PC-9 (cell line): Measurements from ENCODE around the gene ZC2HC1B. TPM values are rescaled to one million over a fixed set of nuclear protein-coding genes. Genes with fewer than 3 reads are reported as not detected.
"Not testable (repeated sequence)": the region's sequence is repeated elsewhere in the genome, so short reads cannot be mapped to it uniquely, and the experiment has no call there.

Experiments used
- BruUV-seq: library from RNA; stranded (reverse); fragments of 400-500 nt; replicated peaks from 2 replicates; lab custom pipeline; 2021; lab: Mats Ljungman, UMichigan
- CTCF ChIA-PET: fragments of 300-600 bp; sonication (Branson Sonifier 250); formaldehyde crosslinking; loops from one replicate; lab custom pipeline; 2022; ENCODE audit warnings: antibody characterized with exemption; lab: Charles Lee
- POLR2A ChIA-PET: fragments of 300-600 bp; sonication (Branson Sonifier 250); formaldehyde crosslinking; loops from one replicate; lab custom pipeline; 2022; ENCODE audit warnings: antibody characterized with exemption; ENCODE audit not compliant: unreplicated experiment; lab: Charles Lee
- DNase-seq, 2 experiments: peaks; one replicate each; pipeline versions ENCODE4 v3.0.0 to v3.0.0-alpha.2; 2015 to 2022; ENCODE audit warnings: mixed read lengths in 1 of 2
- H2AFZ ChIP-seq: fragments of 200-600 bp; sonication (generic); 2 replicates; pipeline ENCODE4 v1.8.1; 2017; ENCODE audit warnings: antibody characterized with exemption
- H3F3A ChIP-seq: fragments of 200-600 bp; sonication (generic); 2 replicates; pipeline ENCODE4 v1.8.1; 2017; ENCODE audit warnings: antibody characterized with exemption, mild to moderate bottlenecking, low read depth; ENCODE audit not compliant: insufficient read depth
- H3K27ac ChIP-seq: fragments of 200-600 bp; sonication (generic); 2 replicates; pipeline ENCODE4 v1.6.1; 2016; ENCODE audit warnings: mixed run types
- H3K27me3 ChIP-seq: fragments of 200-600 bp; sonication (generic); 2 replicates; pipeline ENCODE4 v1.6.1; 2016; ENCODE audit warnings: low read depth, mixed run types; ENCODE audit not compliant: insufficient read depth
- H3K36me3 ChIP-seq: fragments of 200-600 bp; sonication (generic); 2 replicates; pipeline ENCODE4 v1.6.1; 2016; ENCODE audit warnings: low read depth, mixed run types
- H3K4me1 ChIP-seq: fragments of 200-600 bp; sonication (generic); replicated peaks from 2 replicates; pipeline ENCODE4 v1.6.1; 2016; ENCODE audit warnings: mixed run types; ENCODE audit not compliant: insufficient read depth
- H3K4me2 ChIP-seq: fragments of 200-600 bp; sonication (generic); 2 replicates; pipeline ENCODE4 v1.6.1; 2017; ENCODE audit warnings: mixed run types
- H3K4me3 ChIP-seq: fragments of 200-600 bp; sonication (generic); 2 replicates; pipeline ENCODE4 v1.6.1; 2016; ENCODE audit warnings: mixed run types
- H3K79me2 ChIP-seq: fragments of 200-600 bp; sonication (generic); 2 replicates; pipeline ENCODE4 v1.6.1; 2017; ENCODE audit warnings: low read depth, mixed run types
- H3K9me2 ChIP-seq: fragments of 200-600 bp; sonication (generic); 2 replicates; pipeline ENCODE4 v1.8.1; 2017; ENCODE audit warnings: mild to moderate bottlenecking; ENCODE audit not compliant: insufficient read depth
- H3K9me3 ChIP-seq: fragments of 200-600 bp; sonication (generic); 2 replicates; pipeline ENCODE4 v1.8.1; 2016; ENCODE audit warnings: low read depth; ENCODE audit not compliant: insufficient read depth
- H4K20me1 ChIP-seq: fragments of 200-600 bp; sonication (generic); 2 replicates; pipeline ENCODE4 v1.8.1; 2017; ENCODE audit not compliant: insufficient read depth
- EZH2 ChIP-seq: fragments of 200-600 bp; sonication (generic); IDR thresholded peaks from 2 replicates; pipeline ENCODE4 v1.8.0; 2017; ENCODE audit warnings: antibody characterized with exemption, low read depth
- intact Hi-C: fragments of 100-400 bp; cut with micrococcal nuclease; formaldehyde crosslinking; loops from one replicate; pipeline ENCODE4 v1.10.0; 2022; ENCODE audit not compliant: unreplicated experiment
- total RNA-seq: library from RNA; stranded (reverse); gene quantifications from 2 replicates; pipeline ENCODE4 v1.2.3, GENCODE V29; 2021
- TF ChIP-seq, protein P1 (sequence below): fragments of 200-600 bp; sonication (generic); conservative IDR thresholded peaks from 2 replicates; pipeline ENCODE4 v1.6.1; 2017; ENCODE audit warnings: mixed run types, antibody characterized with exemption, mild to moderate bottlenecking, moderate library complexity

Gene ZC2HC1B
- total RNA-seq, 1 experiment from 2014 or later: not detected

DNA sequence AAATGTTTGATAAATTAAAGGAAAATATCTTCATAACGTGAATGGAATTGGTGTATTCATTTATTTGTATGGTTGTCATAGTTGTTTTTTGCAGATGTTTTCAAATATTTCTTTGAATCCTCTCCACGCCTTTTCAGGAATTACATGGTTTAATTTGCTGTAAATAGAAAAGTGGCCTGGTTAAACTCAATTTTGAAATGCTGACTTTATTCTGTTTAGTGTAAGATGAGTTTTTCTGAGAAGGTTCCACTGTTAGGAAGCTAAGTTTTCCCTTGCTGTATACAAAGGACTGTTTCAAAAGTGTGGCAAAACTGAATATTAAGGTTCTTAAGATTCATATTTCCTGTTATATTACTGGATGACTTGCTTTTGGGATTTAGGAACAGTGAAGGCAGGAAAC lies 503 bp upstream of the ZC2HC1B start:
- H4K20me1 ChIP-seq: no peaks in the 10 kb centered on the region
- CTCF ChIA-PET: no interaction called here
- no peak overlapping the region for H3K4me2 ChIP-seq
- no TSS peak for BruUV-seq
- no peaks in the 10 kb centered on the region for H3K9me2 ChIP-seq
- no peaks in the 10 kb centered on the region for H3K79me2 ChIP-seq
- H3K36me3 ChIP-seq: peaks cover 39% of the 10 kb centered on the region
- H3K27ac ChIP-seq: no peak overlapping the region
- H3K4me3 ChIP-seq: no peak overlapping the region
- H2AFZ ChIP-seq: no peak overlapping the region
- TF ChIP-seq, protein P1, sequence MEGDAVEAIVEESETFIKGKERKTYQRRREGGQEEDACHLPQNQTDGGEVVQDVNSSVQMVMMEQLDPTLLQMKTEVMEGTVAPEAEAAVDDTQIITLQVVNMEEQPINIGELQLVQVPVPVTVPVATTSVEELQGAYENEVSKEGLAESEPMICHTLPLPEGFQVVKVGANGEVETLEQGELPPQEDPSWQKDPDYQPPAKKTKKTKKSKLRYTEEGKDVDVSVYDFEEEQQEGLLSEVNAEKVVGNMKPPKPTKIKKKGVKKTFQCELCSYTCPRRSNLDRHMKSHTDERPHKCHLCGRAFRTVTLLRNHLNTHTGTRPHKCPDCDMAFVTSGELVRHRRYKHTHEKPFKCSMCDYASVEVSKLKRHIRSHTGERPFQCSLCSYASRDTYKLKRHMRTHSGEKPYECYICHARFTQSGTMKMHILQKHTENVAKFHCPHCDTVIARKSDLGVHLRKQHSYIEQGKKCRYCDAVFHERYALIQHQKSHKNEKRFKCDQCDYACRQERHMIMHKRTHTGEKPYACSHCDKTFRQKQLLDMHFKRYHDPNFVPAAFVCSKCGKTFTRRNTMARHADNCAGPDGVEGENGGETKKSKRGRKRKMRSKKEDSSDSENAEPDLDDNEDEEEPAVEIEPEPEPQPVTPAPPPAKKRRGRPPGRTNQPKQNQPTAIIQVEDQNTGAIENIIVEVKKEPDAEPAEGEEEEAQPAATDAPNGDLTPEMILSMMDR: no peak
- no peak for TF ChIP-seq EZH2
- H3K9me3 ChIP-seq: no peaks in the 10 kb centered on the region
- POLR2A ChIA-PET: interaction anchor here (0.7 kb wide), 1 partner anchor 905 kb away, joined by 4 read pairs; no protein-coding TSS in a partner anchor
- no peaks in the 10 kb centered on the region; the same call in 1 of the 2 replicates for H3F3A ChIP-seq
- intact Hi-C loops: no loop called here
- H3K4me1 ChIP-seq: no peaks in the 10 kb centered on the region
- no peaks in the 10 kb centered on the region for H3K27me3 ChIP-seq
- DNase-seq: no peak

DNA sequence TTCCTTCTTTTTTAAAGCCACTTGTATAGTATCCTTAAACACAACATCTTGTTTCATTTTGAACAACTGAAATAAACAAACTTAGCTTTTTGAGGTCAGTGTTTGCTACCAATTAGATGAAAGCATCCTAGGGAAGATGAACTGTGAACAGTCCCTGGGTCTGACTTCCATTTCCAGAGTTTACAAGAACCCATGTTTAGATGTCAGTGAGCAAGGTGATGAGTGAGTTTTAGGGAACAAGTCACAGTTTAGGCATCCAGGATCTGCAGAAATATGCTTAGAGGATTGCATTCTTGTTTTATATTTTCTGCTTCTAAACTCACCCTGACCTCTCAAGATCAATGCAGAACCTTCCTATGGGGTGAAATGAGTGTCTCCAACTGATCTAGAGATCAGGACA lies 3.0 kb downstream of the ZC2HC1B start:
- Histone ChIP-seq H3K36me3 (peaks cover 18% of the 10 kb centered on the region), H3K27me3 (no peaks in the 10 kb centered on the region), H3K27ac (no peak overlapping the region), H3K79me2 (no peaks in the 10 kb centered on the region), H3K4me2 (no peak overlapping the region), H3K9me3 (no peaks in the 10 kb centered on the region), H2AFZ (no peak overlapping the region), H3K4me1 (no peaks in the 10 kb centered on the region), H3K9me2 (no peaks in the 10 kb centered on the region), H3K4me3 (no peak overlapping the region), H3F3A (no peaks in the 10 kb centered on the region; the same call in 1 of the 2 replicates), H4K20me1 (no peaks in the 10 kb centered on the region)
- BruUV-seq: no TSS peak
- ChIA-PET CTCF (no interaction called here), POLR2A (no interaction called here)
- TF ChIP-seq, protein P1: no peak
- TF ChIP-seq EZH2: no peak
- no peak for DNase-seq
- intact Hi-C loops: no loop called here

DNA sequence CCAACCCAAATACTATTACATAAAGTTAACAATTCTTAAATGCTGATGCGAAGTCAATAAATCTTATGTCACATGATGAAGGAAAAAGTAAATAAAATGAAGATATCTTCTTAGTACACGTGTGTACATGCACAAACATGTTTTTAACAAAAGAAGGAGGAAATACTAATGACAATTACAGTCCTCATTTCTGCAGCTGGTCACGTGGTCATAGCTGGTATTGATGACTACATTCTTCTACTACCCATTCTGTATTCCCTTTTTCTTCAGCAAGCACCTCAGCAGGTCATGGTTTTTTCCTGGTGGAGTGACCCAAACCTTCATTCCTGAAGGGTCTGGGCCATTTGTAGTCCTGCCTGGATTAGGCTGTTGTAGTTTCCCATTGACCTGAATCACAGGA lies 4.5 kb downstream of the ZC2HC1B start:
- H3K27me3 ChIP-seq, DNase-seq, POLR2A ChIA-PET, H3K27ac ChIP-seq, H3K4me2 ChIP-seq, H3K4me3 ChIP-seq, H4K20me1 ChIP-seq, H3K9me2 ChIP-seq, H3K36me3 ChIP-seq, H3K79me2 ChIP-seq, H3K4me1 ChIP-seq, H3F3A ChIP-seq, CTCF ChIA-PET, H2AFZ ChIP-seq, H3K9me3 ChIP-seq, BruUV-seq, intact Hi-C loops: not testable (repeated sequence)

DNA sequence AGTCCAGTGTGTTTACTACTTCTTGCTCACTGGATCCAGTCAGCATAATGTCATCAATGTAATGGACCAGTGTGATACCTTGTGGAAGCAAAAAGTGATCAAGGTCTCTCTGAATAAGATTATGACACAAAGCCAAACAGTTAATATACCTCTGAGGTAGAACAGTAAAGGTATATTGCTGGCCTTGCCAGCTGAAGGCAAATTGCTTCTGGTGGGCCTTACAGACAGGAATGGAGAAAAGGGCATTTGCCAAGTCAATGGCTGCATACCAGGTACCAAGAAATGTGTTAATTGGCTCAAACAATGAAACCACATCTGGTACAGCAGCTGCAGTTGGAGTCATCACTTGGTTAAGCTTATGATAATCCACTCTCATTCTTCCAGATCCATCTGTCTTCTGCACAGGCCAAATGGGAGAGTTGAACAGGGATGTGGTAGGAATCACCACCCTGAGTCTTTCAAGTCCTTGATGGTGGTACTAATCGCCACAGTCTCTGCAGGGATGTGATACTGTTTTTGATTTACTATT lies 7.0 kb downstream of the ZC2HC1B start:
- H3K27me3 ChIP-seq, H3K9me2 ChIP-seq, H3K4me1 ChIP-seq, H3K36me3 ChIP-seq, H3K27ac ChIP-seq, H2AFZ ChIP-seq, POLR2A ChIA-PET, CTCF ChIA-PET, intact Hi-C loops, H3K9me3 ChIP-seq, DNase-seq, H3K79me2 ChIP-seq, H3F3A ChIP-seq, H3K4me2 ChIP-seq, H4K20me1 ChIP-seq, H3K4me3 ChIP-seq, BruUV-seq: not testable (repeated sequence)
